GM23338 (cell line): Measurements from ENCODE around the gene BRD9. TPM values are rescaled to one million over a fixed set of nuclear protein-coding genes. Genes with fewer than 3 reads are reported as not detected.

ENCODE experiments used
- ATAC-seq: fragments of 200-7000 bp; cut with Tn5 transposase; 3 replicates; pipeline ENCODE4 v1.9.1; 2020
- DNase-seq: peaks from one replicate; pipeline ENCODE4 v3.0.0-alpha.2; 2015; ENCODE audit warnings: low spot score
- H2AFZ ChIP-seq: fragments of 200-600 bp; sonication (generic); 2 replicates; pipeline ENCODE4 v1.8.0; 2016; ENCODE audit warnings: antibody characterized with exemption, mild to moderate bottlenecking, moderate library complexity
- H3F3A ChIP-seq: fragments of 200-600 bp; sonication (generic); replicated peaks from 2 replicates; pipeline ENCODE4 v1.8.0; 2017; ENCODE audit warnings: antibody characterized with exemption, mixed run types, low read depth
- H3K27ac ChIP-seq: fragments of 200-600 bp; sonication (generic); 2 replicates; pipeline ENCODE4 v1.6.1; 2016; ENCODE audit warnings: low read depth
- H3K27me3 ChIP-seq: fragments of 200-600 bp; sonication (generic); 2 replicates; pipeline ENCODE4 v1.8.0; 2016; ENCODE audit warnings: mild to moderate bottlenecking, mixed run types, moderate library complexity; ENCODE audit not compliant: insufficient read depth
- H3K36me3 ChIP-seq: fragments of 200-600 bp; sonication (generic); 2 replicates; pipeline ENCODE4 v1.8.0; 2016; ENCODE audit warnings: mild to moderate bottlenecking; ENCODE audit not compliant: insufficient read depth
- H3K4me1 ChIP-seq: fragments of 200-600 bp; sonication (generic); 2 replicates; pipeline ENCODE4 v1.8.0; 2016; ENCODE audit warnings: mild to moderate bottlenecking, moderate library complexity; ENCODE audit not compliant: insufficient read depth
- H3K4me2 ChIP-seq: fragments of 200-600 bp; sonication (generic); 2 replicates; pipeline ENCODE4 v1.7.1; 2017; ENCODE audit warnings: mixed run types
- H3K4me3 ChIP-seq: fragments of 200-600 bp; sonication (generic); 2 replicates; pipeline ENCODE4 v1.6.1; 2016; ENCODE audit warnings: mixed run types
- H3K79me2 ChIP-seq: fragments of 200-600 bp; sonication (generic); replicated peaks from 2 replicates; pipeline ENCODE4 v1.8.0; 2017; ENCODE audit warnings: mild to moderate bottlenecking; ENCODE audit not compliant: insufficient read depth
- H3K9me2 ChIP-seq: fragments of 200-600 bp; sonication (generic); 2 replicates; pipeline ENCODE4 v1.8.0; 2017; ENCODE audit not compliant: insufficient read depth
- H4K20me1 ChIP-seq: fragments of 200-600 bp; sonication (generic); replicated peaks from 2 replicates; pipeline ENCODE4 v1.8.0; 2017; ENCODE audit warnings: mild to moderate bottlenecking; ENCODE audit not compliant: insufficient read depth
- H3K27ac Mint-ChIP-seq: 2 replicates; pipeline ENCODE4 v1.8.0; 2020; ENCODE audit warnings: inconsistent platforms, mild to moderate bottlenecking, moderate library complexity, mixed read lengths
- H3K27me3 Mint-ChIP-seq: 3 replicates; pipeline ENCODE4 v1.8.0; 2022; ENCODE audit warnings: low read depth, mild to moderate bottlenecking, moderate library complexity, mixed read lengths, inconsistent platforms; ENCODE audit not compliant: insufficient read depth, poor library complexity
- H3K36me3 Mint-ChIP-seq: 3 replicates; pipeline ENCODE4 v1.8.0; 2021; ENCODE audit warnings: low read depth, mild to moderate bottlenecking, inconsistent platforms, moderate library complexity, mixed read lengths
- H3K4me1 Mint-ChIP-seq: 3 replicates; pipeline ENCODE4 v1.8.0; 2020; ENCODE audit warnings: mild to moderate bottlenecking, inconsistent platforms, mixed read lengths
- H3K4me3 Mint-ChIP-seq: 3 replicates; pipeline ENCODE4 v1.8.0; 2021; ENCODE audit warnings: moderate library complexity, mild to moderate bottlenecking, inconsistent platforms, mixed read lengths
- H3K9me3 Mint-ChIP-seq: 3 replicates; pipeline ENCODE4 v1.8.0; 2020; ENCODE audit warnings: moderate library complexity, mild to moderate bottlenecking, inconsistent platforms, mixed read lengths
- CREB1 ChIP-seq: fragments of 250-450 bp; sonication (Bioruptor Pico); IDR thresholded peaks from 2 replicates; pipeline ENCODE4 v1.5.0; 2020; ENCODE audit warnings: low read depth, mild to moderate bottlenecking, moderate library complexity
- EZH2 ChIP-seq: fragments of 200-600 bp; sonication (generic); IDR thresholded peaks from one replicate; pipeline ENCODE4 v1.8.0; 2017; ENCODE audit warnings: antibody characterized with exemption, mild to moderate bottlenecking, low read depth; ENCODE audit not compliant: unreplicated experiment
- EZH2phosphoT487 ChIP-seq: fragments of 200-600 bp; sonication (generic); IDR thresholded peaks from one replicate; pipeline ENCODE4 v1.8.1; 2018; ENCODE audit warnings: antibody characterized with exemption; ENCODE audit not compliant: unreplicated experiment
- JUNB ChIP-seq: IDR thresholded peaks from one replicate; pipeline ENCODE4 v1.6.1; 2016; ENCODE audit warnings: antibody characterized with exemption; ENCODE audit not compliant: unreplicated experiment
- NANOG ChIP-seq: IDR thresholded peaks from 2 replicates; pipeline ENCODE4 v1.6.1; 2016; ENCODE audit warnings: antibody characterized with exemption, borderline replicate concordance
- POLR2AphosphoS5 ChIP-seq: IDR thresholded peaks from 2 replicates; pipeline ENCODE4 v1.6.1; 2016; ENCODE audit warnings: antibody characterized with exemption, low read depth
- STAT1 ChIP-seq: IDR thresholded peaks from one replicate; pipeline ENCODE4 v1.6.1; 2016; ENCODE audit warnings: antibody characterized with exemption; ENCODE audit not compliant: unreplicated experiment
- ZNF114 ChIP-seq: fragments of 250-450 bp; sonication (Bioruptor Pico); IDR thresholded peaks from 2 replicates; pipeline ENCODE4 v1.5.0; 2020; ENCODE audit warnings: mild to moderate bottlenecking, moderate library complexity
- ZNF331 ChIP-seq: fragments of 250-450 bp; sonication (Bioruptor Pico); IDR thresholded peaks from 2 replicates; pipeline ENCODE4 v1.5.0; 2020; ENCODE audit warnings: low read depth, mild to moderate bottlenecking, moderate library complexity
- polyA plus RNA-seq: library from polyadenylated mRNA; unstranded; fragments of >200 nt; fragmentation: Nextera tagmentation; extraction: Ambion mirVana; gene quantifications from 2 replicates; pipeline ENCODE4 v1.2.1, GENCODE V29; 2016
- total RNA-seq: library from RNA; depleted of rRNA; stranded (reverse); fragments of >200 nt; shearing (Covaris generic); gene quantifications from 2 replicates; pipeline ENCODE4 v1.2.3, GENCODE V29; 2014
- TF ChIP-seq, protein P1 (sequence below): fragments of 250-450 bp; sonication (Bioruptor Pico); IDR thresholded peaks from 2 replicates; pipeline ENCODE4 v1.5.0; 2020; ENCODE audit warnings: mild to moderate bottlenecking, moderate library complexity
- TF ChIP-seq, protein P2 (sequence below): IDR thresholded peaks from one replicate; pipeline ENCODE4 v1.6.1; 2018; ENCODE audit warnings: antibody characterized with exemption; ENCODE audit not compliant: unreplicated experiment
- TF ChIP-seq, protein P3 (sequence below), 2 experiments: fragments of 200-600 bp in 1 of 2; sonication (generic) in 1 of 2; conservative IDR thresholded peaks; 2 replicates each; pipeline versions ENCODE4 v1.5.1 to v1.6.1; 2016 to 2017; ENCODE audit warnings: antibody characterized with exemption in 2 of 2, low read depth in 2 of 2, mild to moderate bottlenecking in 2 of 2, moderate library complexity in 1 of 2
- TF ChIP-seq, protein P4 (sequence below): IDR thresholded peaks from 2 replicates; pipeline ENCODE4 v1.6.1; 2016; ENCODE audit warnings: antibody characterized with exemption

BRD9 gene
- total and polyA plus RNA-seq, 2 experiments from 2014 or later, result 32.9 to 54.7 TPM

DNA sequence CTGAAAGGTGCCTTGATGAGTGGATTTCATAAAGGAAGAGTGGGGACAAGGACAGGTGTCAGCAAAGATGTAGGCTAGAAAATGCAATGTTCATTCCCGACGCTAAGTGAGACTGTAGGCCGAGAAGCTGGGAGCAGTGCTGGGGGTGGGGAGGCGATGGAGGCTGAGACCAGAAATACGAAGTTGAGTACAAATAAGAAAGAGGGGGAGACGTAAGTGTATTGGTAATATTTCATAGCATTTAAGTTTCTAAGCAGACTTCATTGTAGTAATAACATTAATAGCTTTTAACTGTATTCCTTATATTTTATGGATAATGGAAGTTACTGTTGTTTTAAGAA is 11.1 kb upstream of the BRD9 start:
- H3K4me3 ChIP-seq, result no peak overlapping the region

More for the DNA sequence above, 11.1 kb upstream of the BRD9 start:
- no peaks in the 10 kb centered on the region for H3K4me1 Mint-ChIP-seq
- H3K4me2 ChIP-seq, result no peak overlapping the region
- no peaks in the 10 kb centered on the region for H3F3A ChIP-seq
- H3K27ac Mint-ChIP-seq, result no peak overlapping the region
- TF ChIP-seq NANOG, result no peak
- TF ChIP-seq, protein P1, sequence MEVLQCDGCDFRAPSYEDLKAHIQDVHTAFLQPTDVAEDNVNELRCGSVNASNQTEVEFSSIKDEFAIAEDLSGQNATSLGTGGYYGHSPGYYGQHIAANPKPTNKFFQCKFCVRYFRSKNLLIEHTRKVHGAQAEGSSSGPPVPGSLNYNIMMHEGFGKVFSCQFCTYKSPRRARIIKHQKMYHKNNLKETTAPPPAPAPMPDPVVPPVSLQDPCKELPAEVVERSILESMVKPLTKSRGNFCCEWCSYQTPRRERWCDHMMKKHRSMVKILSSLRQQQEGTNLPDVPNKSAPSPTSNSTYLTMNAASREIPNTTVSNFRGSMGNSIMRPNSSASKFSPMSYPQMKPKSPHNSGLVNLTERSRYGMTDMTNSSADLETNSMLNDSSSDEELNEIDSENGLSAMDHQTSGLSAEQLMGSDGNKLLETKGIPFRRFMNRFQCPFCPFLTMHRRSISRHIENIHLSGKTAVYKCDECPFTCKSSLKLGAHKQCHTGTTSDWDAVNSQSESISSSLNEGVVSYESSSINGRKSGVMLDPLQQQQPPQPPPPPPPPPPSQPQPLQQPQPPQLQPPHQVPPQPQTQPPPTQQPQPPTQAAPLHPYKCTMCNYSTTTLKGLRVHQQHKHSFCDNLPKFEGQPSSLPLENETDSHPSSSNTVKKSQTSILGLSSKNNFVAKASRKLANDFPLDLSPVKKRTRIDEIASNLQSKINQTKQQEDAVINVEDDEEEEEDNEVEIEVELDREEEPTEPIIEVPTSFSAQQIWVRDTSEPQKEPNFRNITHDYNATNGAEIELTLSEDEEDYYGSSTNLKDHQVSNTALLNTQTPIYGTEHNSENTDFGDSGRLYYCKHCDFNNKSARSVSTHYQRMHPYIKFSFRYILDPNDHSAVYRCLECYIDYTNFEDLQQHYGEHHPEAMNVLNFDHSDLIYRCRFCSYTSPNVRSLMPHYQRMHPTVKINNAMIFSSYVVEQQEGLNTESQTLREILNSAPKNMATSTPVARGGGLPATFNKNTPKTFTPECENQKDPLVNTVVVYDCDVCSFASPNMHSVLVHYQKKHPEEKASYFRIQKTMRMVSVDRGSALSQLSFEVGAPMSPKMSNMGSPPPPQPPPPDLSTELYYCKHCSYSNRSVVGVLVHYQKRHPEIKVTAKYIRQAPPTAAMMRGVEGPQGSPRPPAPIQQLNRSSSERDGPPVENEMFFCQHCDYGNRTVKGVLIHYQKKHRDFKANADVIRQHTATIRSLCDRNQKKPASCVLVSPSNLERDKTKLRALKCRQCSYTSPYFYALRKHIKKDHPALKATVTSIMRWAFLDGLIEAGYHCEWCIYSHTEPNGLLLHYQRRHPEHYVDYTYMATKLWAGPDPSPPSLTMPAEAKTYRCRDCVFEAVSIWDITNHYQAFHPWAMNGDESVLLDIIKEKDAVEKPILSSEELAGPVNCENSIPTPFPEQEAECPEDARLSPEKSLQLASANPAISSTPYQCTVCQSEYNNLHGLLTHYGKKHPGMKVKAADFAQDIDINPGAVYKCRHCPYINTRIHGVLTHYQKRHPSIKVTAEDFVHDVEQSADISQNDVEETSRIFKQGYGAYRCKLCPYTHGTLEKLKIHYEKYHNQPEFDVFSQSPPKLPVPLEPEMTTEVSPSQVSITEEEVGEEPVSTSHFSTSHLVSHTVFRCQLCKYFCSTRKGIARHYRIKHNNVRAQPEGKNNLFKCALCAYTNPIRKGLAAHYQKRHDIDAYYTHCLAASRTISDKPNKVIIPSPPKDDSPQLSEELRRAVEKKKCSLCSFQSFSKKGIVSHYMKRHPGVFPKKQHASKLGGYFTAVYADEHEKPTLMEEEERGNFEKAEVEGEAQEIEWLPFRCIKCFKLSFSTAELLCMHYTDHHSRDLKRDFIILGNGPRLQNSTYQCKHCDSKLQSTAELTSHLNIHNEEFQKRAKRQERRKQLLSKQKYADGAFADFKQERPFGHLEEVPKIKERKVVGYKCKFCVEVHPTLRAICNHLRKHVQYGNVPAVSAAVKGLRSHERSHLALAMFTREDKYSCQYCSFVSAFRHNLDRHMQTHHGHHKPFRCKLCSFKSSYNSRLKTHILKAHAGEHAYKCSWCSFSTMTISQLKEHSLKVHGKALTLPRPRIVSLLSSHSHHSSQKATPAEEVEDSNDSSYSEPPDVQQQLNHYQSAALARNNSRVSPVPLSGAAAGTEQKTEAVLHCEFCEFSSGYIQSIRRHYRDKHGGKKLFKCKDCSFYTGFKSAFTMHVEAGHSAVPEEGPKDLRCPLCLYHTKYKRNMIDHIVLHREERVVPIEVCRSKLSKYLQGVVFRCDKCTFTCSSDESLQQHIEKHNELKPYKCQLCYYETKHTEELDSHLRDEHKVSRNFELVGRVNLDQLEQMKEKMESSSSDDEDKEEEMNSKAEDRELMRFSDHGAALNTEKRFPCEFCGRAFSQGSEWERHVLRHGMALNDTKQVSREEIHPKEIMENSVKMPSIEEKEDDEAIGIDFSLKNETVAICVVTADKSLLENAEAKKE (CRISPR knock-in tag), result no peak
- TF ChIP-seq EZH2phosphoT487, result no peak
- TF ChIP-seq, protein P2, sequence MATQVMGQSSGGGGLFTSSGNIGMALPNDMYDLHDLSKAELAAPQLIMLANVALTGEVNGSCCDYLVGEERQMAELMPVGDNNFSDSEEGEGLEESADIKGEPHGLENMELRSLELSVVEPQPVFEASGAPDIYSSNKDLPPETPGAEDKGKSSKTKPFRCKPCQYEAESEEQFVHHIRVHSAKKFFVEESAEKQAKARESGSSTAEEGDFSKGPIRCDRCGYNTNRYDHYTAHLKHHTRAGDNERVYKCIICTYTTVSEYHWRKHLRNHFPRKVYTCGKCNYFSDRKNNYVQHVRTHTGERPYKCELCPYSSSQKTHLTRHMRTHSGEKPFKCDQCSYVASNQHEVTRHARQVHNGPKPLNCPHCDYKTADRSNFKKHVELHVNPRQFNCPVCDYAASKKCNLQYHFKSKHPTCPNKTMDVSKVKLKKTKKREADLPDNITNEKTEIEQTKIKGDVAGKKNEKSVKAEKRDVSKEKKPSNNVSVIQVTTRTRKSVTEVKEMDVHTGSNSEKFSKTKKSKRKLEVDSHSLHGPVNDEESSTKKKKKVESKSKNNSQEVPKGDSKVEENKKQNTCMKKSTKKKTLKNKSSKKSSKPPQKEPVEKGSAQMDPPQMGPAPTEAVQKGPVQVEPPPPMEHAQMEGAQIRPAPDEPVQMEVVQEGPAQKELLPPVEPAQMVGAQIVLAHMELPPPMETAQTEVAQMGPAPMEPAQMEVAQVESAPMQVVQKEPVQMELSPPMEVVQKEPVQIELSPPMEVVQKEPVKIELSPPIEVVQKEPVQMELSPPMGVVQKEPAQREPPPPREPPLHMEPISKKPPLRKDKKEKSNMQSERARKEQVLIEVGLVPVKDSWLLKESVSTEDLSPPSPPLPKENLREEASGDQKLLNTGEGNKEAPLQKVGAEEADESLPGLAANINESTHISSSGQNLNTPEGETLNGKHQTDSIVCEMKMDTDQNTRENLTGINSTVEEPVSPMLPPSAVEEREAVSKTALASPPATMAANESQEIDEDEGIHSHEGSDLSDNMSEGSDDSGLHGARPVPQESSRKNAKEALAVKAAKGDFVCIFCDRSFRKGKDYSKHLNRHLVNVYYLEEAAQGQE, result no peak
- no peak for TF ChIP-seq STAT1
- TF ChIP-seq, protein P3, sequence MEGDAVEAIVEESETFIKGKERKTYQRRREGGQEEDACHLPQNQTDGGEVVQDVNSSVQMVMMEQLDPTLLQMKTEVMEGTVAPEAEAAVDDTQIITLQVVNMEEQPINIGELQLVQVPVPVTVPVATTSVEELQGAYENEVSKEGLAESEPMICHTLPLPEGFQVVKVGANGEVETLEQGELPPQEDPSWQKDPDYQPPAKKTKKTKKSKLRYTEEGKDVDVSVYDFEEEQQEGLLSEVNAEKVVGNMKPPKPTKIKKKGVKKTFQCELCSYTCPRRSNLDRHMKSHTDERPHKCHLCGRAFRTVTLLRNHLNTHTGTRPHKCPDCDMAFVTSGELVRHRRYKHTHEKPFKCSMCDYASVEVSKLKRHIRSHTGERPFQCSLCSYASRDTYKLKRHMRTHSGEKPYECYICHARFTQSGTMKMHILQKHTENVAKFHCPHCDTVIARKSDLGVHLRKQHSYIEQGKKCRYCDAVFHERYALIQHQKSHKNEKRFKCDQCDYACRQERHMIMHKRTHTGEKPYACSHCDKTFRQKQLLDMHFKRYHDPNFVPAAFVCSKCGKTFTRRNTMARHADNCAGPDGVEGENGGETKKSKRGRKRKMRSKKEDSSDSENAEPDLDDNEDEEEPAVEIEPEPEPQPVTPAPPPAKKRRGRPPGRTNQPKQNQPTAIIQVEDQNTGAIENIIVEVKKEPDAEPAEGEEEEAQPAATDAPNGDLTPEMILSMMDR (conservative IDR thresholded peaks at IDR 0.05; ENCODE audit: low read depth in 2 of 2), result no peak
- no peak for TF ChIP-seq CREB1
- TF ChIP-seq, protein P4, sequence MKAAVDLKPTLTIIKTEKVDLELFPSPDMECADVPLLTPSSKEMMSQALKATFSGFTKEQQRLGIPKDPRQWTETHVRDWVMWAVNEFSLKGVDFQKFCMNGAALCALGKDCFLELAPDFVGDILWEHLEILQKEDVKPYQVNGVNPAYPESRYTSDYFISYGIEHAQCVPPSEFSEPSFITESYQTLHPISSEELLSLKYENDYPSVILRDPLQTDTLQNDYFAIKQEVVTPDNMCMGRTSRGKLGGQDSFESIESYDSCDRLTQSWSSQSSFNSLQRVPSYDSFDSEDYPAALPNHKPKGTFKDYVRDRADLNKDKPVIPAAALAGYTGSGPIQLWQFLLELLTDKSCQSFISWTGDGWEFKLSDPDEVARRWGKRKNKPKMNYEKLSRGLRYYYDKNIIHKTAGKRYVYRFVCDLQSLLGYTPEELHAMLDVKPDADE, result no peak
- no peak for TF ChIP-seq EZH2
- TF ChIP-seq ZNF114, result no peak
- no peak for TF ChIP-seq JUNB
- TF ChIP-seq POLR2AphosphoS5, result no peak
- no peak for TF ChIP-seq ZNF331 (CRISPR knock-in tag)
- H3K79me2 ChIP-seq, result peaks cover 19% of the 10 kb centered on the region; the same call in 1 of the 2 replicates
- H2AFZ ChIP-seq, result no peak overlapping the region
- H3K27me3 ChIP-seq, result no peaks in the 10 kb centered on the region
- peaks cover 66% of the 10 kb centered on the region for H3K36me3 ChIP-seq
- peaks cover 21% of the 10 kb centered on the region for H4K20me1 ChIP-seq
- H3K4me3 Mint-ChIP-seq, result no peak overlapping the region
- no peak overlapping the region for H3K27ac ChIP-seq
- H3K4me1 ChIP-seq, result no peaks in the 10 kb centered on the region
- H3K27me3 Mint-ChIP-seq, result no peaks in the 10 kb centered on the region
- DNase-seq (no peak), ATAC-seq (no peak)
- peaks cover 82% of the 10 kb centered on the region for H3K36me3 Mint-ChIP-seq
- no peaks in the 10 kb centered on the region for H3K9me3 Mint-ChIP-seq
- H3K9me2 ChIP-seq, result no peaks in the 10 kb centered on the region
